Superior temporal gyrus (tissue), 1 donor: ENCODE results near the gene KRT84.

Experiments
- DNase-seq: peaks from one replicate; pipeline ENCODE4 v3.0.0-alpha.2; 2016; ENCODE audit errors: extremely low spot score

Gene KRT84

GRCh38 chr12:52385226-52385702 lies at the start of gene KRT84:
Gene KRT84 (minus strand): TSS chr12:52385652. CDS start chr12:52385585, 67 bp downstream.
- DNase-seq: no peak

- DNase-seq: no peak
These were observed 49.5 kb upstream of the KRT84 start for GRCh38 chr12:52434760-52435530.

- no peak for DNase-seq
These were observed 48.8 kb upstream of the KRT84 start, which contains the start of gene KRT75 for GRCh38 chr12:52434081-52434733. Gene KRT75 (minus strand): TSS chr12:52434371. CDS start chr12:52434304, 67 bp downstream.

GRCh38 chr12:52433501-52434080 lies 48.1 kb upstream of the KRT84 start:
- DNase-seq: no peak

GRCh38 chr12:52432559-52433207 lies 47.2 kb upstream of the KRT84 start:
- no peak for DNase-seq

GRCh38 chr12:52428121-52428520 lies 42.7 kb upstream of the KRT84 start:
- no peak for DNase-seq

- DNase-seq: no peak
These were observed 41.6 kb upstream of the KRT84 start for GRCh38 chr12:52427083-52427482.

- DNase-seq: no peak
These were observed 40.6 kb upstream of the KRT84 start for GRCh38 chr12:52426034-52426433.

GRCh38 chr12:52425466-52425865 lies 40.0 kb upstream of the KRT84 start:
- no peak for DNase-seq

GRCh38 chr12:52423661-52424500 lies 38.4 kb upstream of the KRT84 start:
- DNase-seq: no peak

GRCh38 chr12:52423035-52423434 lies 37.6 kb upstream of the KRT84 start:
- DNase-seq: no peak

- no peak for DNase-seq
These were observed 34.2 kb upstream of the KRT84 start for GRCh38 chr12:52419656-52420055.

GRCh38 chr12:52418576-52419110 lies 33.2 kb upstream of the KRT84 start:
- DNase-seq: no peak

GRCh38 chr12:52417740-52418139 lies 32.3 kb upstream of the KRT84 start:
- DNase-seq: no peak

- DNase-seq: no peak
These were observed 31.3 kb upstream of the KRT84 start for GRCh38 chr12:52416795-52417194.

- DNase-seq: no peak
These were observed 30.7 kb upstream of the KRT84 start for GRCh38 chr12:52415870-52416750.

GRCh38 chr12:52414936-52415335 lies 29.5 kb upstream of the KRT84 start:
- DNase-seq: no peak

GRCh38 chr12:52413782-52414345 lies 28.4 kb upstream of the KRT84 start:
- DNase-seq: no peak

GRCh38 chr12:52413202-52413601 lies 27.8 kb upstream of the KRT84 start:
- no peak for DNase-seq

- no peak for DNase-seq
These were observed 26.4 kb upstream of the KRT84 start for GRCh38 chr12:52411815-52412214.
